GM10248 (cell line): ENCODE measurements around the gene KRT6B.

ENCODE experiments used
- CTCF ChIA-PET: fragments of 300-600 bp; sonication (Branson Sonifier 250); formaldehyde crosslinking; extraction: SDS; loops from one replicate; lab custom pipeline; 2021; ENCODE audit warnings: antibody characterized with exemption; lab: Yijun Ruan, JAX
- POLR2A ChIA-PET: fragments of 350-650 bp; sonication (Branson Sonifier 250); formaldehyde crosslinking; extraction: SDS; loops from one replicate; lab custom pipeline; 2020; ENCODE audit warnings: antibody characterized with exemption; lab: Yijun Ruan, JAX
- DNase-seq: peaks from one replicate; pipeline ENCODE4 v3.0.0; 2012; ENCODE audit errors: extremely low spot score
- CTCF ChIP-seq: IDR thresholded peaks from 2 replicates; pipeline ENCODE4 v1.5.1; 2012; ENCODE audit warnings: mild to moderate bottlenecking, low read depth; ENCODE audit errors: extremely low read depth, missing control alignments, control extremely low read depth

The KRT6B gene

GRCh38 chr12:52441320-52441911, 10.5 kb downstream of the KRT6B start:
- POLR2A ChIA-PET, result no interaction called here
- CTCF ChIA-PET, result interaction anchor here (1.0 kb wide), 1 partner anchor 10 kb away, joined by 3 read pairs; no protein-coding TSS in a partner anchor
- TF ChIP-seq CTCF, result no peak
- DNase-seq, result no peak

- DNase-seq, result no peak
- POLR2A ChIA-PET, result no interaction called here
- CTCF ChIA-PET, result interaction anchor here (1.0 kb wide), 1 partner anchor 9 kb away, joined by 3 read pairs; no protein-coding TSS in a partner anchor
- no peak for TF ChIP-seq CTCF
These were observed 11.1 kb downstream of the KRT6B start for GRCh38 chr12:52440821-52441319.

- no peak for TF ChIP-seq CTCF
- ChIA-PET POLR2A (no interaction called here), CTCF (no interaction called here)
- no peak for DNase-seq
These were observed 12.1 kb downstream of the KRT6B start for GRCh38 chr12:52439845-52440244.

- DNase-seq, result no peak
- no peak for TF ChIP-seq CTCF
- ChIA-PET CTCF (no interaction called here), POLR2A (no interaction called here)
These were observed 12.5 kb downstream of the KRT6B start for GRCh38 chr12:52439420-52439819.

GRCh38 chr12:52438305-52439301, 13.3 kb downstream of the KRT6B start:
- no peak for TF ChIP-seq CTCF
- DNase-seq, result no peak
- ChIA-PET CTCF (no interaction called here), POLR2A (no interaction called here)

- no peak for TF ChIP-seq CTCF
- ChIA-PET POLR2A (no interaction called here), CTCF (no interaction called here)
- no peak for DNase-seq
These were observed 14.4 kb downstream of the KRT6B start for GRCh38 chr12:52437508-52437907.
